Left lung (tissue), 10 donors: ENCODE results near the gene TBC1D22B. TPM values are rescaled to one million over a fixed set of nuclear protein-coding genes. Genes with fewer than 3 reads are reported as not detected.
A peak's percentile ranks its signal among the peaks of the same experiment; 100 is the strongest.

Source experiments
- ATAC-seq: fragments of 200-7000 bp; cut with Tn5 transposase; one replicate; pipeline ENCODE4 v1.9.1; 2020; ENCODE audit warnings: moderate library complexity
- DNase-seq, 4 donors: peaks; one replicate each; pipeline ENCODE4 v3.0.0-alpha.2; 2013 to 2020
- H3K27ac ChIP-seq, 2 donors: fragments of 200-600 bp; sonication (generic) in 1 of 2; one replicate each; pipeline versions ENCODE4 v1.5.0 to v1.8.0; 2020 to 2021
- H3K27me3 ChIP-seq, 2 donors: fragments of 200-600 bp; sonication (generic) in 1 of 2; one replicate each; pipeline versions ENCODE4 v1.5.0 to v1.8.0; 2020 to 2021
- H3K36me3 ChIP-seq, 2 donors: fragments of 200-600 bp; sonication (generic) in 1 of 2; one replicate each; pipeline versions ENCODE4 v1.5.0 to v1.8.0; 2020 to 2021
- H3K4me1 ChIP-seq, 2 donors: fragments of 200-600 bp; one replicate each; pipeline ENCODE4 v1.8.0; 2021
- H3K4me3 ChIP-seq, 2 donors: fragments of 200-600 bp; sonication (generic) in 1 of 2; one replicate each; pipeline versions ENCODE4 v1.5.0 to v1.8.0; 2020 to 2021; ENCODE audit warnings: mild to moderate bottlenecking in 1 of 2
- H3K9me3 ChIP-seq, 2 donors: fragments of 200-600 bp; sonication (generic) in 1 of 2; one replicate each; pipeline versions ENCODE4 v1.5.0 to v1.8.0; 2020 to 2021
- CTCF ChIP-seq, 2 donors: fragments of 200-600 bp; sonication (generic) in 1 of 2; IDR thresholded peaks; one replicate each; pipeline versions ENCODE4 v1.5.0 to v1.8.0; 2021; ENCODE audit warnings: antibody characterized with exemption in 2 of 2
- intact Hi-C, 2 donors: fragments of 100-400 bp; cut with DNase I; formaldehyde crosslinking; loops; one replicate each; pipeline versions ENCODE4 v1.11.2 to v1.14.2; 2022
- polyA plus RNA-seq, 6 donors: library from polyadenylated mRNA; unstranded; fragments of 120-200 nt; gene quantifications; one replicate each; pipeline ENCODE4 v1.2.1, GENCODE V29; 2013; ENCODE audit not compliant: insufficient read length in 6 of 6
- total RNA-seq, 2 donors: library from RNA; stranded (reverse); fragmentation: NEBNext Ultra II Directional; extraction: Animal tissue kit (Norgen Biotek cat#: 25700); gene quantifications; one replicate each; pipeline ENCODE4 v1.2.1, GENCODE V29; 2021
- donor health status: DM: no; HTN: yes; CAD: no.
- donor health status: DM: no; HTN: no; CAD: no.

The TBC1D22B gene
- total and polyA plus RNA-seq, 8 donors, result 10.7 to 14.6 (median 12.8) TPM

- TF ChIP-seq CTCF (IDR thresholded peaks at IDR 0.05), result no peak
- Histone ChIP-seq H3K4me1 (no peaks in the 10 kb centered on the region), H3K4me3 (no peak overlapping the region), H3K27me3 (no peaks in the 10 kb centered on the region), H3K27ac (no peak overlapping the region), H3K36me3 (peaks cover 0 to 71% of the 10 kb centered on the region in 2 donors), H3K9me3 (no peaks in the 10 kb centered on the region)
- no peak for DNase-seq
- no peak for ATAC-seq
- intact Hi-C loops, result no loop called here
These were observed 118.6 kb downstream of the TBC1D22B start for GRCh38 chr6:37376078-37376743.

- Histone ChIP-seq H3K9me3 (no peaks in the 10 kb centered on the region), H3K27ac (no peak overlapping the region), H3K27me3 (no peaks in the 10 kb centered on the region), H3K4me1 (no peaks in the 10 kb centered on the region), H3K36me3 (peaks cover 0 to 84% of the 10 kb centered on the region in 2 donors), H3K4me3 (no peak overlapping the region)
- intact Hi-C loops, result no loop called here
- DNase-seq, result peak in 3 of 4 donors; percentile 9 to 40 (median 23)
- ATAC-seq, result peak; percentile 98
- TF ChIP-seq CTCF (IDR thresholded peaks at IDR 0.05), result peak; percentile 41 to 49
These were observed 124.0 kb downstream of the TBC1D22B start for GRCh38 chr6:37381579-37381978.

Other genes with a start within 250 kb of the TBC1D22B start
- 10 to 100 TPM; 42.2 to 89.8 TPM for gene PIM1, start 87.6 kb upstream of the TBC1D22B start, total RNA-seq
- gene PIM1, start 87.6 kb upstream of the TBC1D22B start, polyA plus RNA-seq, result 10 to 100 TPM; 13.1 to 21.5 (median 20.3) TPM
- gene TMEM217, start 372 bp downstream of the TBC1D22B start, total RNA-seq, result 1 to 10 TPM; 2.1 to 5.3 TPM
- 1 to 10 TPM; 2.1 to 2.9 (median 2.5) TPM for gene TMEM217, start 372 bp downstream of the TBC1D22B start, polyA plus RNA-seq
- gene RNF8, start 96.2 kb downstream of the TBC1D22B start, total RNA-seq, result 10 to 100 TPM; 11.8 to 15.7 TPM
- 10 to 100 TPM; 34.0 to 46.1 (median 38.9) TPM for gene RNF8, start 96.2 kb downstream of the TBC1D22B start, polyA plus RNA-seq
- gene CMTR1, start 175.4 kb downstream of the TBC1D22B start, total RNA-seq, result 10 to 100 TPM; 36.1 to 36.7 TPM
- 10 to 100 TPM; 50.4 to 54.4 (median 51.5) TPM for gene CMTR1, start 175.4 kb downstream of the TBC1D22B start, polyA plus RNA-seq
- gene CCDC167, start 242.1 kb downstream of the TBC1D22B start, total RNA-seq, result 10 to 100 TPM; 18.2 to 21.5 TPM
- 10 to 100 TPM; 21.1 to 25.2 (median 23.8) TPM for gene CCDC167, start 242.1 kb downstream of the TBC1D22B start, polyA plus RNA-seq